Measurements from ENCODE around the gene NTF4. TPM values are rescaled to one million over a fixed set of nuclear protein-coding genes. Genes with fewer than 3 reads are reported as not detected.

NTF4 gene
- total RNA-seq, 4 donors from 2014 or later = 0.33 TPM; not detected in 3

DNA sequence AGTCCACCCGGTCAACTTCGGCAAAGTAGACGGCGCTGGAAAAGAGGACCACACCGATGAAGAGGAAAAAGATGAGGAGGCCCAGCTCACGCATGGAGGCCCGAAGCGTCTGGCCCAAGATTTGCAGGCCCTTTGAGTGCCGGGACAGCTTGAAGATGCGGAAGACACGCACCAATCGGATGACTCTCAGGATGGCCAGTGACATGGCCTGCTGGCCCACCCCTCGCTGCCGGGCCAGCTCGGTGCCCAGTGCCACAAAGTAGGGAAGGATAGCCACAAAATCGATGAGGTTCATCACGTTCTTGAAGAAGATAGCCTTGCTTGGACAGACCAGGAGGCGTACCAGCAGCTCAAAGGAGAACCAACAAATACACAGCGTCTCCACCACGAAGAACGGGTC is 5.8 kb upstream of the NTF4 start:
- Histone ChIP-seq H3K9me3 (no peaks in the 10 kb centered on the region), H3K27me3 (peaks cover 11% of the 10 kb centered on the region), H3K36me3 (no peaks in the 10 kb centered on the region), H3K4me1 (peaks cover 4 to 11% of the 10 kb centered on the region in 2 donors), H3K27ac (no peak overlapping the region), H3K4me3 (replicated peaks in 1 of 3) (no peak overlapping the region)
- 93 to 95% methylated on average over 18 to 21 of the region's 21 CpGs for WGBS, 2 donors
- intact Hi-C loops (cut with DNase I) = no loop called here
- no peak for TF ChIP-seq POLR2A (IDR thresholded peaks at IDR 0.05)
- TF ChIP-seq, protein P1, sequence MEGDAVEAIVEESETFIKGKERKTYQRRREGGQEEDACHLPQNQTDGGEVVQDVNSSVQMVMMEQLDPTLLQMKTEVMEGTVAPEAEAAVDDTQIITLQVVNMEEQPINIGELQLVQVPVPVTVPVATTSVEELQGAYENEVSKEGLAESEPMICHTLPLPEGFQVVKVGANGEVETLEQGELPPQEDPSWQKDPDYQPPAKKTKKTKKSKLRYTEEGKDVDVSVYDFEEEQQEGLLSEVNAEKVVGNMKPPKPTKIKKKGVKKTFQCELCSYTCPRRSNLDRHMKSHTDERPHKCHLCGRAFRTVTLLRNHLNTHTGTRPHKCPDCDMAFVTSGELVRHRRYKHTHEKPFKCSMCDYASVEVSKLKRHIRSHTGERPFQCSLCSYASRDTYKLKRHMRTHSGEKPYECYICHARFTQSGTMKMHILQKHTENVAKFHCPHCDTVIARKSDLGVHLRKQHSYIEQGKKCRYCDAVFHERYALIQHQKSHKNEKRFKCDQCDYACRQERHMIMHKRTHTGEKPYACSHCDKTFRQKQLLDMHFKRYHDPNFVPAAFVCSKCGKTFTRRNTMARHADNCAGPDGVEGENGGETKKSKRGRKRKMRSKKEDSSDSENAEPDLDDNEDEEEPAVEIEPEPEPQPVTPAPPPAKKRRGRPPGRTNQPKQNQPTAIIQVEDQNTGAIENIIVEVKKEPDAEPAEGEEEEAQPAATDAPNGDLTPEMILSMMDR (IDR thresholded peaks at IDR 0.05) = no peak
- no peak for DNase-seq

DNA sequence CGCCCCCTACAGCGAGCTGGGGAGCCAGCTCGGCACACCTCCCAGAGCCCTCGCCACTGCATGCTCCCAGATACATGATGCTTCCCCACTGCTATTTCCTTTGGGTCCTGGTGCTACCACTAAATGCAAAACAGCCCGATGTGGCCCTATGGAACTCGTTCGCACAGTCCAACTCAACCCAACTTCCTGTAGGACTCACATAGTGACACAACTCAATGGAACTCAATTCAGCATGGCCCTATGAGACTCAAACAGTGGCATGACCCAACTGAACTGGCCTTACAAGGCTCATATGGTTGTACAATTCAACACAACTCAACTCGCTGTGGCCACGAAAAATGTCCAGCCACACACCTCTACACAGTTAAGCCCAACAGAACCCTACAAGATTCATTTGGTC is 4.4 kb upstream of the NTF4 start:
- no peak for TF ChIP-seq POLR2A (IDR thresholded peaks at IDR 0.05)
- TF ChIP-seq, protein P1 (IDR thresholded peaks at IDR 0.05) = no peak
- 91 to 95% methylated on average over 9 of the region's 9 CpGs for WGBS, 2 donors
- Histone ChIP-seq H3K9me3 (no peaks in the 10 kb centered on the region), H3K27me3 (peaks cover 11% of the 10 kb centered on the region), H3K27ac (no peak overlapping the region), H3K36me3 (no peaks in the 10 kb centered on the region), H3K4me3 (replicated peaks in 1 of 3) (no peak overlapping the region), H3K4me1 (peaks cover 0 to 16% of the 10 kb centered on the region in 2 donors)
- intact Hi-C loops (cut with DNase I) = no loop called here
- DNase-seq = no peak

DNA sequence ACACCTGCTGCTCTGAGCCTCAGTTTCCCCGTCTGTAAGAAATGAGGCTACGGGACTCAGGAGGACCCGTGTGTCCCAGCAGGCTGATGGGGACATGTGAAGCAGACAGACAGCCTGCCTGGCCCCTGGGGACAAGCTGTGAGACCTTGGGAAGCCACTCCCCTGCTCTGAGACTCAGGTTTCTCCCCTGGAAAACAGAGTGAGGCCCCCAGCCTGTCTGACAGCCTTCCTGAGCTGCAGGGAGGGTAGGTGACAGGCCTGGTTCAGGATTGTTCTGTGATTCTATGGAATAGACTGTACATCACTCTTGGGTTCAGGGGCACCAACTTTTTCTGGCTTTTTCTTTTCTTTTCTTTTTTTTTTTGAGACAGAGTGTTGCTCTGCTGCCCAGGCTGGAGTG is 2.9 kb upstream of the NTF4 start:
- intact Hi-C loops (cut with DNase I) = no loop called here
- Histone ChIP-seq H3K4me3 (replicated peaks in 1 of 3) (no peak overlapping the region), H3K9me3 (no peaks in the 10 kb centered on the region), H3K27me3 (peaks cover 11% of the 10 kb centered on the region), H3K36me3 (no peaks in the 10 kb centered on the region), H3K4me1 (peaks cover 0 to 16% of the 10 kb centered on the region in 2 donors), H3K27ac (no peak overlapping the region)
- no peak for DNase-seq
- TF ChIP-seq, protein P1 (IDR thresholded peaks at IDR 0.05) = no peak
- no peak for TF ChIP-seq POLR2A (IDR thresholded peaks at IDR 0.05)
- WGBS, 2 donors = 50 to 61% methylated on average over 3 of the region's 3 CpGs

DNA sequence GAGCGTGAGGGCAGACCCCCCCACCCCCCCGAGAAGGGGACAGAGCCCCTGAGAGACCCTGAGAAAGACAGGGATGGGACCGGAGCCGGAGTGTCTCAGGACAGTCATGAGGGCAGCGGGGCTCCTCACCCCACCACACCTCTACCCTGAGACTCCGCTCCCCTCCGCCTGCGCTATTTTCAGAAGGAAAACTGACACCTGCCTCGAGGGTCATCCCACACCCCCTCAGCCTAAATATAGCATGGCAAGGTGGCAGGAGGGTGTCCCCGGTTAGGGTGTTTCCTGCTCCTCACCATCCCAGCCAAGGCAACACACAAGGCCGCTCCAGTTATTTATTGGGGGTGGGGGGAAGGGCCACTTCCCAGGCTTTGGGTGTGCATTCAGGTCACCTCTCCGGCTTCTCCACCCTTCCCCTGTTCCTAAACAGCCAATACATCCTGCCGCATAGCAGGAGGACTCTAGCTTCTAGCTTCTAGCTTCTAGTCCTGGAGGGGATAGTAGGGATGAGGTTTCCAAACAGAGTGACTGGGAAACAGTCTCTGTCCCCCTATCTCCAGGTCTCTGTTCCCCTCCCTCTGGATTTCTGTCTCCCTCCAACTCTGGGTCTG is 1.4 kb upstream of the NTF4 start:
- Histone ChIP-seq H3K9me3 (no peaks in the 10 kb centered on the region), H3K27me3 (no peaks in the 10 kb centered on the region), H3K4me1 (peaks cover 0 to 10% of the 10 kb centered on the region in 2 donors), H3K27ac (no peak overlapping the region), H3K36me3 (no peaks in the 10 kb centered on the region), H3K4me3 (replicated peaks in 1 of 3) (no peak overlapping the region)
- WGBS, 2 donors = 67 to 69% methylated on average over 12 to 13 of the region's 13 CpGs
- intact Hi-C loops (cut with DNase I) = no loop called here
- no peak for TF ChIP-seq POLR2A (IDR thresholded peaks at IDR 0.05)
- TF ChIP-seq, protein P1 (IDR thresholded peaks at IDR 0.05) = no peak
- no peak for DNase-seq

DNA sequence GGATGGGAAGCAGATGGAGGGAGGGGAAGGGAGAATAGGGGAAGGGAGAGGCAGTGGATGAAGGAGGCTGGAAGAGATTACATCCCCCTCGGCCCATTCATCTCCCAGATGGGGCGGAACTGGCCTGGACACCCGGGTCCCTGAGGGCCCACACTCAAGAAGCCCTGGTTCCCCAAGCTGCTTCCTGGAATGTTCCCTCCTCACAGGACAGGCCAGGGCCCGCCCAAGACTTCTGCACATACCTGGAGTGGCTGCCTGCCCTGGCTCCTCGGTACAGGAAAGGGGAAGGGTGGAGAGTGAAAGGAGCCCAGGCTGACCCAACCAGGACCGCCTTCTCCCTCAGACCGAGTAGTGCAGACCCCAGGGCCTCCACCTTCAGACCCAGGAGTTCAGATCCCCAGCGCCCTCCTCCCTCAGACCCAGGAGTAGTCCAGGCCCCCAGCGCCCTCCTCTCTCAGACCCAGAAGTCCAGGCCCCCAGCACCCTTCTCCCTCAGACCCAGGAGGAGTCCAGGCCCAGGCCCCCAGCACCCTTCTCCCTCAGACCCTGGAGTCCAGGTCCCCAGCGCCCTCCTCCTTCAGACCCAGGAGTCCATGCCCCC is 489 bp downstream of the NTF4 start:
- peak in 1 of 2 donors; percentile 15 for DNase-seq
- H3K4me1 ChIP-seq = peaks cover 0 to 10% of the 10 kb centered on the region in 2 donors
- TF ChIP-seq, protein P1 (IDR thresholded peaks at IDR 0.05) = no peak
- no peak for TF ChIP-seq POLR2A (IDR thresholded peaks at IDR 0.05)
- no peaks in the 10 kb centered on the region for H3K9me3 ChIP-seq
- no peak overlapping the region for H3K27ac ChIP-seq
- 37 to 56% methylated on average over 5 to 10 of the region's 10 CpGs for WGBS, 2 donors
- H3K36me3 ChIP-seq = no peaks in the 10 kb centered on the region
- intact Hi-C loops (cut with DNase I) = no loop called here
- H3K27me3 ChIP-seq = no peaks in the 10 kb centered on the region
- peak overlapping the region in 1 of 3 donors; percentile 23 for H3K4me3 ChIP-seq (replicated peaks in 1 of 3)

Measured in thyroid gland (tissue), 4 donors.